Fibroblast of skin of back (primary cell): ENCODE results near the gene CYP3A7.
"Not testable (repeated sequence)": the region's sequence is repeated elsewhere in the genome, so short reads cannot be mapped to it uniquely, and the experiment has no call there.

Experiments
- DNase-seq: peaks from one replicate; pipeline ENCODE4 v3.0.0-alpha.2; 2013

CYP3A7 gene

GRCh38 chr7:99666013-99666395, 69.0 kb downstream of the CYP3A7 start:
- DNase-seq, result no peak

- DNase-seq, result no peak
Observed at GRCh38 chr7:99665312-99666012, 69.5 kb downstream of the CYP3A7 start.

GRCh38 chr7:99657879-99658278, 77.1 kb downstream of the CYP3A7 start:
- DNase-seq, result not testable (repeated sequence)
